Activated effector memory CD4-positive, alpha-beta T cell treated with anti-CD3 and anti-CD28 coated beads, Interleukin-2, amount 50 U/mL, for 16 hours (primary cell): Measurements from ENCODE around the gene EXOSC6.
"Not testable (repeated sequence)": the region's sequence is repeated elsewhere in the genome, so short reads cannot be mapped to it uniquely, and the experiment has no call there.

ENCODE experiments used
- DNase-seq: peaks from one replicate; pipeline ENCODE4 v3.0.0-alpha.2; 2020

The EXOSC6 gene

DNA sequence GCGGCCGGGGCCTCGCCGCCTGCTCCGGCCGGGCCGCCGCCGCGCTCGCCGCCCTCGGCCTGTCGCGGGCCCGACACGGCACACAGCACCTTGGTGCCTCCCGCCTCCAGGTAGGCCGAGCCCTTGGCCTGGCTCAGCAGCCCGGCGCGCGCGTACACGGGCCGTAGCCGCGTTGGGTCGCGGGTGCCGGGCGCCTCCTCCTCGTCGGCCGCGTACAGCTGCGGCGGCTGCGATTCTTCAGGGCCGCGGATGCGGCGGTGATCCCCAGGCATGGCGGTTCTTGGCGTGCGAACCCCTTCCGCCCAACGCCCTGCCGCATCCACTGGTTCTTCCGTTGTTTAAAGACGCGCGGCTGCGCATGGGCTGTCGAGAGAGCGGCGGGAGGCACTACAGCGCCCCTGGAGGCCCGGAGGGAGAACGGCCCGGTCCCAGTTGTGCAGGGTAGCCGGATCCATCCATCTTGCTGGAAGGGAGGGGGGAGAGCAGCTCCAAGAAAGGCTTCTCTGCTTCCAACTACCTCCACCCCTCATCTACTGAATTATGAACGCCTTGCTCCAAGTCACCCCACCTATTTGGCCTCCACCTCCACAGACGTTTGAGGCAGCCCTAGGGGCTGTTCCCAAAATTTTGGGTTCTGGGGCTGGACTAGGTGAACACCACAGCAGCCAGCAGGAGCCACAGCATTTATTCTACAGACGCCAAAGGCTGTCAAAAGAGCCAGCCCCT lies at the start of gene EXOSC6:
EXOSC6 (minus strand) TSS at position 312 of the 726 bp plus-strand sequence; CDS start at position 272, 40 bp downstream.
- DNase-seq = peak; percentile 97

DNA sequence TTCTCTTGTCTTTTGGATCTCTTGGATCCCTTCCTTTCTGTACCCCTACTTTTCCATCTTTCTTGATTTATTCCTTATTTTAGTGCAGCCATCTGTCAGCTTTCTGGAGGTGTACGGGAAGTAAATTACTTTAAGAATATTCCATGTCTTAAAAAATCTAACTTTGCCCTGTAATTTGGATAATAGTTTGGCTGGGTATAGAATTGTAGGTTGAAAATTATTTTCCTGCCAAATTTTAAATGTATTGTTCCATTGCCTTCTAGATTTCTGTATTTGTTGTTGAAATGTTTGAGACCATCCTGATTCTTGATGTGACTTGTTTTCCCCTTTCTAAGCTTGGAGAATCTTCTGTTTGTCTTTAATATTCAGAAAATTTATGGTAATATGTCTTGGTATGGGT lies 49.4 kb upstream of the EXOSC6 start:
- no peak for DNase-seq

DNA sequence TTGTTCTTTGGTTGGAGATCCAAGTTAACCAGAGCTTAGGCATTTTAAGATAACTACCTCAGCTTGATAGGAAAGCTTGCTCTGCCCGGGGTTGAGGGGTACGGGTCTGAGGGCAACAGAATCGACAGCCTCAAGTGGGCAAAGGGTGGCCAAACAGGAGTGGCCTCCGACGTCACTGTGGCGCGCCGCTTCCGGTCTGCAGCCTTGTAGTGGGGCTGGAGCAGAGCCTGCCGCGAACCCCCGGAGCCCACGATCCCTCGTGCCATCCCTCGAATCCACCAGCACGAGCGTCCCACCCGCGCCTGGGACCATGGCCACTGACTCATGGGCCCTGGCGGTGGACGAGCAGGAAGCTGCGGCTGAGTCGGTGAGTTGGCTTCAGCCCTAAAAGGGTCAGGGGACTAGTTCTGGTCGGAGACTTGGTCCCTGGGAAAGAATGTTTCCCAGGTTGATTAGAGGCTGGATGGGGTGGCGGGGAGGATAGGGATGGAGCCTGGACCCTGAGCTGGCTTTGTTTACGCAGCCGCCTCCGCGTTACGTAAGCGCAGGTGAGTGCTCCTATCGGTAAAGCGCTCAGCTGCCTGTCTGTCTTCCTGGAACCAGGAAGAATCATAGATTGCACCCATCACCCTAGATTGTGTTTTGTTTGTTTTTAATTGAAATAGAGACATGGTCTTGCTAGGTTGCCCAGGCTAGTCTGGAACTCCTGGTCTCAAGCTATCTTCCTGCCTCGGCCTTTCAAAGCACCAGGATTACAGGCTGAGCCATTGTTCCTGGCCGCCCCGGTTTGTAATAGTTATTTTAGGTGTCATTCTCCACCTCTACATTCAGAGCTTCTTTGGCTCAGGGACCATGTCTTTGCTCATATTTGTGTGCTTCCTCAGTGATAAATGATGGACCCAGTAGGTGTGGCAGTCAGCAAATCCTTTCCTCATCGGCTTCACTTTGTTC lies 47.5 kb upstream of the EXOSC6 start, which contains the start of gene DDX19B:
DDX19B (plus strand) TSS at position 199 of the 951 bp plus-strand sequence; CDS start at position 311, 112 bp downstream.
- DNase-seq = peak; percentile 83

DNA sequence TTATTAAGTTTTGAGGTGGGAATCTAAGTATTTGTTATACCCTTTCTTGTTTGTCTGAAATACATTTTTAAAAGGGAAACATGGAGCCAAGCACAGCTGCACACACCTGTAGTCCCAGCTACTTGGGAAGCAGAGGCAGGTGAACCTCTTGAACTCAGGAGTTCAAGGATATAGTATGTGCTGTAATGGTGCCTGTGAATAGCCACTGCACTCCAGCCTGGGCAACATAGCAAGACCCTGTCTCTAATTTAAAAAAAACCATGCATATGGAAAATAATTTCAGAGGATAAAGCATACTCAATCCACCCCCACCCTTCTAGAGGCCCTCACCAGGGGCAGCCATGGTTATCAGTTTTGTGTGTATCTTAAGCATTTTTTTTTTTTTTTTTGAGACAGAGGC lies 43.9 kb upstream of the EXOSC6 start:
- peak; percentile 13 for DNase-seq

GRCh38 chr16:70294385-70295025 lies 42.8 kb upstream of the EXOSC6 start:
- DNase-seq = peak; percentile 49

- DNase-seq = peak; percentile 33
Observed at GRCh38 chr16:70292148-70292547, 40.4 kb upstream of the EXOSC6 start.

- no peak for DNase-seq
Observed at GRCh38 chr16:70290949-70291519, 39.3 kb upstream of the EXOSC6 start.

DNA sequence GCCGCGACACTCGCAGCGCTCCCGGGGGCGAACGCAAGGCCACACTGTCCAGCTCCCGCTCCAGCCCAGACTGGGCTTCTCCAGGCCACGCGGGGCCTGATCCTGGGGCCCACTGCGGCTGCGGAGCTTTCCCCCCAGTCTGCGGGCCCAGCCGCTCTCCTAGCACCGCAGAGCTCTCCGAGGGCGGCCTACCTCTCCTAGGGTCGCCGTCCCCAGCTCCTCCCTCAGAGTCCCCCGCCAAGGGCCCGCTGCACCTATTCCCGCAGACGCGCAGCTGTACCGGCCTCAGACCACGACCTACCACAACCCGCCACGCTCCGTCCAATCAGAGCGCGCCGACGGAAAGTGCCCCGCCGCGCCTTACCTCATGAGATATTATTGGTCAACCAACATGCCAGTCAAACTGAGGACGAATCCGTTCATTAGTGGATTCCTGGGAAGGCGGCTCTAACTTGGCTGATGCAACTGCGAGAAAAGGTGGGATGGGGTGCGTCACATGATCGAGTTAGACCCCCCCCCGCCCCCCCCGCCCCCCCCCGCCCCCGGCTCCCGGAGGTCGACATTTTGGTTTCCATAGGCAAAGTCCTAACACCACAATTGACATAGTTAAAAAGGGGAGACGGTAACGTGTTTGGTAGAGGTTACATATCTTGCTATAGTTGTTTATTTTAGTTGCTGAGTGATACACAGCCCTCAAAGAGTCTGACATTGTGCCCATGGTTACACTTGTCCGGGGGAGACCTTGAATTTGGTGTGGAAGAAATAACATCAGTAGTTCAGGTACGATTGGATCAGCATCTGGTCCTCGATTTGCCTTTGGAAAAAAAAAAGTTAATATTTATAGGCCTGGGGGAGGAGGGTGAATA lies 37.7 kb upstream of the EXOSC6 start, which contains the start of gene AARS1:
AARS1 (minus strand) TSS at position 278 of the 866 bp plus-strand sequence. CDS start 6,743 bp downstream, outside the sequence.
- peak; percentile 97 for DNase-seq

GRCh38 chr16:70287304-70287971 lies 35.7 kb upstream of the EXOSC6 start:
- peak; percentile 28 for DNase-seq

- DNase-seq = no peak
Observed at GRCh38 chr16:70276392-70276791, 24.7 kb upstream of the EXOSC6 start.

DNA sequence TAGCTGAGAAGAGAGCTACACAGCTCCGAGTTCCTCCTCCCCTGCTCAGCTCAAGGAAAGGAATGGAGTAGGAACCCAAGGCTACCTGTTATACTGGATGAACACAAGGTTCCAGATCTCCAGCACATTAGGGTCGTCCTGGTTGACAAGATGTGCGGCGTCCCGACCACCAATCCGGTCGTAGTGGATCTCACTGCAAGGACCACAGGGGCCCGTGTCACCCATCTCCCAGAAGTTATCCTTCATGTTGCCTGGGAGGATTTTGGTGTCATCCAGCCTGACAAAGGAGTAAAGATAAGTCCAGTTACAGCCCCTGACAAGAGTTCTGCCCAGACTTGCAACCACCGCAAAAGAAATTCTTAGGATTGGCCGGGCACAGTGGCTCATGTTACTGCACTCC lies 20.0 kb upstream of the EXOSC6 start:
- DNase-seq = no peak

DNA sequence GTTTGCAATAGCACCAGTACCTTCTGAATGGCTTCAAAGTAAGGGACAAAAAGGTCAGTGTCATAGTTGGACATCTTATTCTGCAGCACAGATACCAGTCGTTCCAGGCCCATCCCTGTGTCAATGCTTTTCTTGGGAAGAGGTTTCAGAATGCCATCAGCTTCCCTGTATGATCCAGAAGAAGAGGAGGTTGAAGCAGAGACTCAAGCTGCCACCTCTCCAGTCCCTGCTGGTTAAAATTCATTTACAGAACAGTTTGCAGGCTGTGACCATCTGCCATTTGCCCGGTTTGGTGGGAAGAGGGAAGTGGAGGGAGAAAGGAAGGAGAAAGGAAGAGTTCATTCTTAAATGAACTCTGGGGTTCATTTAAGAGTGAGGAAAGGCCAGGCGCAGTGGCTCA lies 18.4 kb upstream of the EXOSC6 start:
- no peak for DNase-seq

DNA sequence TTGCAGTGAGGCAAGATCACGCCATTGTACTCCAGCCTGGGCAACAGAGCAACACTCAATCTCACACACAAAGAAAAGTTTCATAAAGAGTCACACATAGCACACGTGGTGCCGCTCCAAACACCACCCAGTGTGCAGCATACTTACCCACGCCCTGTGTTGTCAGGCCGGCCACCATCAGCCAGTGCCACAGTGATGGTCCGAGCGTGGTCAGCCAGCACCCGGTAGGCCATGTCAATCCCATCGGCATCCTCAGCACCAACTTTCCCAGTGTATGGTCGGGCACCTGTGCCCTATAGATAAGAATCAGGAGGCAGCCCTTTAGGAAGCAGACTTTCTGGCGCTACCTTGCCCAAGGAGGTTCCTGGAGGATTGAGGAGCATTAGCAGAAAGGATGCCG lies 17.7 kb upstream of the EXOSC6 start:
- no peak for DNase-seq

DNA sequence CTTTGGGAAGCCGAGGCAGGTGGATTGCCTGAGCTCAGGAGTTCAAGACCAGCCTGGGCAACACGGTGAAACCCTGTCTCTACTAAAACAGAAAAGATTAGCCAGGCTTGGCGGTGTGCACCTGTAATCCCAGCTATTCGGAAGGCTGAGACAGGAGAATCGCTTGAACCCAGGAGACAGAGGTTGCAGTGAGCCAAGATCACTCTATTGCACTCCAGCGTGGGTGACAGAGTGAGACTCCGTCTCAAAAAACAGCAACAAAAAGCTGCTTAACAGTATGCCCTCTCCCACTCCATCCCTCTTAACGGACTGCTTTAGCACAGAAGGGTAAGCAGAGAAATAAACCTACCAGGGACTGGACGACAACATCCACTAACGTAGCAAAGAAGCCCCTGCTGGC lies 16.2 kb upstream of the EXOSC6 start:
- DNase-seq = not testable (repeated sequence)

DNA sequence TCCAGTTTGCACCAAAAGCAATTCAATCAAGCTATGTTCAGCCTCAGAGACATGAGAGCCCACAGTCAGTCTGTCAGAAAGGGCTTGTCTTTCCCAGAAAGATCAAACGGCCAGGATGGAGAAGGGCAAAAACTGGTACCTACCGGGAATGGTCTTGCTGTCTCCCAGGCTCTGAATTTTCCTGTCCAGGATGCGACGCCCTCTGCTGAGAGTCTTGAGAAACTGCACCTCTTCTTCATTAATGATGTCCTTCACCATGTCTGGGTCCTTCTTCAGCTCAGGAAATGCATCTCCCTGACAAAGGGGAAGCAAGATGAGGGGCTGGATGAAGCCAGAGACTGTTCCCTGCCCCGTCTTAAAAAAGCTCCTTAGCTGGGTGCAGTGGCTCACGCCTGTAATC lies 15.8 kb upstream of the EXOSC6 start:
- DNase-seq = peak; percentile 64

- peak; percentile 12 for DNase-seq
Observed at GRCh38 chr16:70259903-70260302, 8.2 kb upstream of the EXOSC6 start.

DNA sequence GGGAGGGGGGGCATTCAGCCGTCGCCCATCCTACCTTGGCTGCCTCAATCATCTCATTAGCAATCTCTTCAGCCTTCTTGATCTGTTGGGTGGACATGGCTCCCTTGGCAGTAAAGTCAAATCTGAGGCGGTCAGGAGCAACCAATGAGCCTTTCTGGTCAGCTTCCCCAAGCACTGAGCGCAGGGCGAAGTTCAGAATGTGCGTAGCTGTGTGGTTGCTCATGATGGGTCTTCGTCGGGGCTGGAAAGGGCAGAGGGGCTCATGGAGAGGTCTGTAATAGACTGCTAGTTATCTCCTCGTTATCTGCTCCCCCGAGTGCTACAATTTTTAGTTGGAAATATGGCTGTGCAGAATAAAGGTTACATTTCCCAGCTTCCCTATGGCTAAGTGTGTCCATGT lies 7.2 kb upstream of the EXOSC6 start:
- peak; percentile 46 for DNase-seq

DNA sequence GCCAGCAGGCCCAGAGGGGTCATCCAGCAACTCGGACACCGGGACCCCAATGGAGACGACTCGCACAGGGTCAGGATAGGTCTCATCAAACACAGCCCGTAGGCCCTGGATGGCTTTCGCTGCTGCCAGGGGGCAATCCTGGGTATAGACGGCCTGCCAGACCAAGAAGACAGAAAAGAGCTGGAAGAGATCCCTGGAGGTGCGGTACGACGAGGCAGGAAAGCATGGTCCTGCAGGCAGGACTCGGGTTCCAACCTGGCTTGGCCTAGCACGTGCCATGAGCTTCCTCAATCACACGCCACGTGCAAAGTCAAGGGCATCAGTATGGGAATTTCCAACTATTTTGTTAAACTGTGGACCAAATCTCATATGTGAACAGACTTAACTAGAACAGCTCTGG lies 6.3 kb upstream of the EXOSC6 start:
- peak; percentile 49 for DNase-seq

GRCh38 chr16:70257391-70257790 lies 5.7 kb upstream of the EXOSC6 start:
- peak; percentile 21 for DNase-seq

DNA sequence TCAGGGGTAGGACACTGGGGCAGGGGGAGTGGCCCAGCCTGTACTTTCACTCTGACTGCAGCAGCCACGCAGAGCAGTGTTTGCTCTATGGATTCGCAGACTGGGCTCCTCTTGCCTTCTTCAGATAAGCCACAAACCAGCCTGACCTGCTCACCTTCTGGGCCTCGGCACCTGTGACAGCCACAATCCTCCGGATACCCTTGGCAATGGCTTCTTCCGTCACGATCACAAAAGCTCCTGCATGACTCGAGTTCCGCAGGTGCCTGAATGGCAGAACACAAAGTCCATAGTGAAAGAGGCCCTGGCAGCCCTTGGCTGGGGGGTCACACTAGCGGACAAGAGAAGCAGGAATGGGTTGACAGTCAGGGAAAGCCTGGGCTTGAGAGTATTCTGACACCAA lies 3.8 kb upstream of the EXOSC6 start:
- peak; percentile 45 for DNase-seq

- DNase-seq = no peak
Observed at GRCh38 chr16:70254965-70255286, 3.2 kb upstream of the EXOSC6 start.
